GM19438 (cell line): ENCODE data around the gene TRPM3.
"Not testable (repeated sequence)": the region's sequence is repeated elsewhere in the genome, so short reads cannot be mapped to it uniquely, and the experiment has no call there.

ENCODE experiments used
- ATAC-seq: cut with Tn5 transposase; IDR thresholded peaks from one replicate; pipeline ENCODE4 v1.9.1; 2021; ENCODE audit warnings: low read depth; ENCODE audit not compliant: unreplicated experiment

The TRPM3 gene

GRCh38 chr9:70629080-70629685, 492.2 kb downstream of the TRPM3 start:
- ATAC-seq: not testable (repeated sequence)

- ATAC-seq: no peak
These were observed 496.3 kb downstream of the TRPM3 start for GRCh38 chr9:70625078-70625477.

- ATAC-seq: no peak
These were observed 502.6 kb downstream of the TRPM3 start for GRCh38 chr9:70618784-70619183.

GRCh38 chr9:70617033-70617828, 504.2 kb downstream of the TRPM3 start:
- no peak for ATAC-seq

GRCh38 chr9:70616228-70616990, 505.0 kb downstream of the TRPM3 start:
- ATAC-seq: no peak

- no peak for ATAC-seq
These were observed 505.8 kb downstream of the TRPM3 start for GRCh38 chr9:70615464-70616138.

- no peak for ATAC-seq
These were observed 506.5 kb downstream of the TRPM3 start for GRCh38 chr9:70614786-70615463.

GRCh38 chr9:70613024-70613768, 508.2 kb downstream of the TRPM3 start:
- no peak for ATAC-seq

GRCh38 chr9:70610287-70610644, 511.2 kb downstream of the TRPM3 start:
- no peak for ATAC-seq

GRCh38 chr9:70609542-70610286, 511.7 kb downstream of the TRPM3 start:
- ATAC-seq: no peak

- no peak for ATAC-seq
These were observed 512.4 kb downstream of the TRPM3 start for GRCh38 chr9:70609011-70609410.

- ATAC-seq: no peak
These were observed 513.5 kb downstream of the TRPM3 start for GRCh38 chr9:70607926-70608325.

- ATAC-seq: no peak
These were observed 514.1 kb downstream of the TRPM3 start for GRCh38 chr9:70607329-70607728.

- no peak for ATAC-seq
These were observed 518.4 kb downstream of the TRPM3 start for GRCh38 chr9:70603020-70603411.

- peak; percentile 91 for ATAC-seq
These were observed 519.0 kb downstream of the TRPM3 start for GRCh38 chr9:70602321-70603019.

GRCh38 chr9:70601000-70601951, 520.1 kb downstream of the TRPM3 start:
- ATAC-seq: no peak

- no peak for ATAC-seq
These were observed 520.9 kb downstream of the TRPM3 start for GRCh38 chr9:70600506-70600905.
